Left ventricle myocardium inferior (tissue), 1 donor: Measurements from ENCODE around the gene IFI27L2. TPM values are rescaled to one million over a fixed set of nuclear protein-coding genes. Genes with fewer than 3 reads are reported as not detected.
A peak's percentile ranks its signal among the peaks of the same experiment; 100 is the strongest.

Source experiments
- DNase-seq: peaks from one replicate; pipeline ENCODE4 v3.0.0-alpha.2; 2020
- H3K27ac ChIP-seq: fragments of 200-600 bp; replicated peaks from 2 replicates; pipeline ENCODE4 v1.8.0; 2021
- H3K27me3 ChIP-seq: fragments of 200-600 bp; 2 replicates; pipeline ENCODE4 v1.8.0; 2021; ENCODE audit warnings: low read depth
- H3K36me3 ChIP-seq: fragments of 200-600 bp; 2 replicates; pipeline ENCODE4 v1.8.0; 2021
- H3K4me1 ChIP-seq: fragments of 200-600 bp; 2 replicates; pipeline ENCODE4 v1.8.0; 2021
- H3K4me3 ChIP-seq: fragments of 200-600 bp; 2 replicates; pipeline ENCODE4 v1.8.0; 2021; ENCODE audit warnings: mild to moderate bottlenecking, moderate library complexity
- H3K9me3 ChIP-seq: fragments of 200-600 bp; replicated peaks from 2 replicates; pipeline ENCODE4 v1.8.0; 2021
- CTCF ChIP-seq: fragments of 200-600 bp; IDR thresholded peaks from 2 replicates; pipeline ENCODE4 v1.8.0; 2021; ENCODE audit warnings: antibody characterized with exemption, mild to moderate bottlenecking, borderline replicate concordance
- intact Hi-C: fragments of 100-400 bp; cut with micrococcal nuclease; formaldehyde crosslinking; loops from one replicate; pipeline ENCODE4 v1.11.0; 2022
- total RNA-seq: library from RNA; stranded (reverse); fragmentation: NEBNext Ultra II Directional; extraction: Animal tissue kit (Norgen Biotek cat#: 25700); gene quantifications from one replicate; pipeline ENCODE4 v1.2.1, GENCODE V29; 2021
- donor health status: DM: no; HTN: yes; CAD: no; lungs with severe emphysema.

The IFI27L2 gene
- total RNA-seq, 1 donor from 2014 or later = 56.6 TPM

DNA sequence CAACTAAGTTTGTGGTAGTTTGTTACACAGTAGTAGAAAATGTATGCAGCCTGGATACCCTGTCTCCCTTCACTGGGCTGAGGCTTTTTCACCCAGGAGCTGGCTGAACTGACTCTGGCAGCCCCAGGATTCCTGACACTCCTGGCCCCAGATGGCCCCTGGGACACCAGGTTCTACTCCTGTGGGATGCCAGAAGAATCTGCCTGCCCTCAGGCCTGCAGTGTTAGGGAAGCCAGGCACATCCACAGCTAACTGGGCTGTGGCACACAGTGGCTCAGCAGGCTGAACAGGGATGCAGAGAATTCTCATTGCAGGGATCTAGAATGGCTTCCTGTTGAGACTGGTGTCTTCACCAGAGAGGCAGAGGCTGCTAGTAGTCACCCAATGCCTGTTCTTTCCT is 10.3 kb downstream of the IFI27L2 start:
- no peak overlapping the region for H3K27ac ChIP-seq
- TF ChIP-seq CTCF = no peak
- no peak for DNase-seq
- no peaks in the 10 kb centered on the region for H3K27me3 ChIP-seq
- H3K36me3 ChIP-seq = no peaks in the 10 kb centered on the region
- intact Hi-C loops = no loop called here
- H3K9me3 ChIP-seq = peaks cover 21% of the 10 kb centered on the region
- peaks cover 18% of the 10 kb centered on the region for H3K4me1 ChIP-seq
- H3K4me3 ChIP-seq = no peak overlapping the region

GRCh38 chr14:94117856-94118255 is 11.5 kb downstream of the IFI27L2 start:
- intact Hi-C loops = no loop called here
- DNase-seq = no peak
- no peak overlapping the region for H3K4me3 ChIP-seq
- peaks cover 31% of the 10 kb centered on the region for H3K4me1 ChIP-seq
- H3K9me3 ChIP-seq = peaks cover 21% of the 10 kb centered on the region
- H3K27me3 ChIP-seq = no peaks in the 10 kb centered on the region
- no peak for TF ChIP-seq CTCF
- no peak overlapping the region for H3K27ac ChIP-seq
- H3K36me3 ChIP-seq = no peaks in the 10 kb centered on the region

- Histone ChIP-seq H3K4me3 (no peak overlapping the region), H3K27me3 (no peaks in the 10 kb centered on the region), H3K36me3 (no peaks in the 10 kb centered on the region), H3K4me1 (peaks cover 35% of the 10 kb centered on the region), H3K9me3 (peaks cover 21% of the 10 kb centered on the region), H3K27ac (no peak overlapping the region)
- intact Hi-C loops = no loop called here
- no peak for DNase-seq
- no peak for TF ChIP-seq CTCF
Observed at GRCh38 chr14:94116701-94117100, 12.7 kb downstream of the IFI27L2 start.

DNA sequence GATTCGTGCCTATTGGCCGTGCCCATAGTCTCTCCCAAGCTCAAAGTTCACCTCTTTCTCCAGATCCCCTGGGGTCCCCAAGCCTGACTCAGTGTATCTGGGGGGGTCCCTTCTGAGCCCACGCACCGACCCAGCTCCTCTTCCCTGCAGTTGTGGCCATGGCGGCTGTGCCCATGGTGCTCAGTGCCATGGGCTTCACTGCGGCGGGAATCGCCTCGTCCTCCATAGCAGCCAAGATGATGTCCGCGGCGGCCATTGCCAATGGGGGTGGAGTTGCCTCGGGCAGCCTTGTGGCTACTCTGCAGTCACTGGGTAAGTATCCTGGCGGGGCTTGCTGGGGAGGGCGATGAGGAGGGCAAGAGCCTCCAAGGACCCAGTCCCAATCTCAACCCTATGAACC is 13.8 kb downstream of the IFI27L2 start:
- no peak for TF ChIP-seq CTCF
- intact Hi-C loops = no loop called here
- DNase-seq = no peak
- Histone ChIP-seq H3K27me3 (no peaks in the 10 kb centered on the region), H3K9me3 (peaks cover 17% of the 10 kb centered on the region), H3K4me1 (peaks cover 42% of the 10 kb centered on the region), H3K27ac (peak overlapping the region; percentile 89), H3K4me3 (peak overlapping the region; percentile 69), H3K36me3 (no peaks in the 10 kb centered on the region)

GRCh38 chr14:94115058-94115591 is 14.3 kb downstream of the IFI27L2 start:
- Histone ChIP-seq H3K9me3 (peaks cover 12% of the 10 kb centered on the region), H3K36me3 (no peaks in the 10 kb centered on the region), H3K27me3 (no peaks in the 10 kb centered on the region), H3K4me1 (peaks cover 47% of the 10 kb centered on the region), H3K27ac (peak overlapping the region; percentile 89), H3K4me3 (peak overlapping the region; percentile 69)
- TF ChIP-seq CTCF = no peak
- intact Hi-C loops = no loop called here
- DNase-seq = no peak
